Astrocyte of the spinal cord (primary cell): ENCODE results near the gene GPR78.
"Not testable (repeated sequence)": the region's sequence is repeated elsewhere in the genome, so short reads cannot be mapped to it uniquely, and the experiment has no call there.

ENCODE experiments used
- DNase-seq: peaks from one replicate; pipeline ENCODE4 v3.0.0; 2011; ENCODE audit warnings: low read depth, low spot score
- H3K4me3 ChIP-seq: 2 replicates; pipeline ENCODE4 v1.5.1; 2011; ENCODE audit warnings: low read depth, mild to moderate bottlenecking, low read length, moderate library complexity
- in situ Hi-C: cut with HindIII; loops from 2 replicates; pipeline ENCODE4 v1.10.0; 2017; ENCODE audit warnings: low sequenced_read_pairs
- TF ChIP-seq, protein P1 (sequence below): IDR thresholded peaks from 2 replicates; pipeline ENCODE4 v1.5.1; 2012; ENCODE audit warnings: low read depth, mild to moderate bottlenecking, low read length, inconsistent platforms

Gene GPR78

DNA sequence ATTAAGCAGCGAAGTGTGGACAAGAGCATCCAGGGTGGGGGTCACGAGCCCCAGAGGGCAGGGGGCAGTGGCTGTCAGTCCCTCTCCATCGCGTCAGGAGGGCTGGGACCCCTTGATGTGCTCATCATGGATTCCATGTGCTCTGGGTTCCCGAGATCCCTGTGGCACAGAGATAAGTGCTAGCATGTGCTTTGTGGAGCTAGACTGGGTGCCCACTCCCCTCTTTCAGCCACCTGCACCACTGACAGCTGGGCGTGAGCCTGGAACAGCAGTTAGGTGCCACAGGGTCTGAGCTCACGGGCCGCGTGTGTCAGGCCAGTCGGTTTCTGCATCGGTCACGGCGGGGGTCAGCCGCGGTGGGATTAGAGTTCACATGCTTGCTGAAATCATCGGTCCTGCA is 36.6 kb downstream of the GPR78 start:
- in situ Hi-C loops, result no loop called here
- DNase-seq, result no peak
- TF ChIP-seq, protein P1, sequence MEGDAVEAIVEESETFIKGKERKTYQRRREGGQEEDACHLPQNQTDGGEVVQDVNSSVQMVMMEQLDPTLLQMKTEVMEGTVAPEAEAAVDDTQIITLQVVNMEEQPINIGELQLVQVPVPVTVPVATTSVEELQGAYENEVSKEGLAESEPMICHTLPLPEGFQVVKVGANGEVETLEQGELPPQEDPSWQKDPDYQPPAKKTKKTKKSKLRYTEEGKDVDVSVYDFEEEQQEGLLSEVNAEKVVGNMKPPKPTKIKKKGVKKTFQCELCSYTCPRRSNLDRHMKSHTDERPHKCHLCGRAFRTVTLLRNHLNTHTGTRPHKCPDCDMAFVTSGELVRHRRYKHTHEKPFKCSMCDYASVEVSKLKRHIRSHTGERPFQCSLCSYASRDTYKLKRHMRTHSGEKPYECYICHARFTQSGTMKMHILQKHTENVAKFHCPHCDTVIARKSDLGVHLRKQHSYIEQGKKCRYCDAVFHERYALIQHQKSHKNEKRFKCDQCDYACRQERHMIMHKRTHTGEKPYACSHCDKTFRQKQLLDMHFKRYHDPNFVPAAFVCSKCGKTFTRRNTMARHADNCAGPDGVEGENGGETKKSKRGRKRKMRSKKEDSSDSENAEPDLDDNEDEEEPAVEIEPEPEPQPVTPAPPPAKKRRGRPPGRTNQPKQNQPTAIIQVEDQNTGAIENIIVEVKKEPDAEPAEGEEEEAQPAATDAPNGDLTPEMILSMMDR, result no peak
- H3K4me3 ChIP-seq, result no peak overlapping the region

DNA sequence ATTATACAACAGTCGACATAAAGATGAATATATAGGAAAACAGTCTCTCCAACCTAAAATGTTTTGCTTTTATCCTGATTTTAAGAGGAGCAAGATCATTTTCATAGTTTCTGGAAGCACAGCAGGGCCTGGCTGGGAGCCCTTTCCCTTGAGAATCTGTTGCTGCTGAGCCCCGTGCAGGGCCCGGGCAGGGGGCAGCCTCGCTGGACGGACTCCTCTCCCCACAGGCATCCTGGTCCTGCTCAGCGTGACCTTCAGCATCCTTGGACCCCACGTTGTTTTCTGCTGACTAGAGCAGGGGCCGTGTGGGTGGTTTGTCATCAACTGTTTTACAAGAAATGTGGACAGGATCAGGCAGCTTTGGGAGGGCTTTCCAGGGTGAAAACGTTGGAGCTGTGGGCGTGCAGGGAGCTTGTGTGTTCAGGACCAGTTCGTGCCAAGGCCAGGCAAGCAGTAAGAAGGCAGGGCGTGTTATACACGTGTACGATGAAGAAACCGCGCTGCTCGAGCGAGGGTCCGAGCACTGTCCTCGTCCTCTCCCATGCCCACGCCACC is 37.4 kb downstream of the GPR78 start:
- no peak for DNase-seq
- H3K4me3 ChIP-seq, result no peak overlapping the region
- in situ Hi-C loops, result no loop called here
- TF ChIP-seq, protein P1, result no peak

DNA sequence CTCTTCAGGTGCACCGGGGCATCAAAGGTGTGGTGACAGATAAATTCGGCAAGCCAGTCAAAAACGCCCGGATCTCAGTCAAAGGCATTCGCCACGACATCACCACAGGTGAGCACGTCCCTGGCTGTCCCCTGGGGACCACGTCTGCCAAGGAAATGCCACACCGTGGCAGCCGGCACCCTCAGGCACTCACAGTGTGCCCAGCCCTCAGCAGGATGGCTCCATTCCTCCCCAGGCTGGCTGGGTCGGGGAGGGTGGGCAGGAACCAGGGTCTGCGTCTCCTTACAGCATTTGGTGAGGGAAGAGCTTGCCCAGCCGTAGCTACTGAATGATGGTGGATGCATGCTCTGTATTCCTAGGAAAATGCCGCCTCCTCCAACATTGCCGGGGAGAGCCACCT is 38.2 kb downstream of the GPR78 start:
- TF ChIP-seq, protein P1, result no peak
- no peak overlapping the region for H3K4me3 ChIP-seq
- no peak for DNase-seq
- in situ Hi-C loops, result no loop called here

DNA sequence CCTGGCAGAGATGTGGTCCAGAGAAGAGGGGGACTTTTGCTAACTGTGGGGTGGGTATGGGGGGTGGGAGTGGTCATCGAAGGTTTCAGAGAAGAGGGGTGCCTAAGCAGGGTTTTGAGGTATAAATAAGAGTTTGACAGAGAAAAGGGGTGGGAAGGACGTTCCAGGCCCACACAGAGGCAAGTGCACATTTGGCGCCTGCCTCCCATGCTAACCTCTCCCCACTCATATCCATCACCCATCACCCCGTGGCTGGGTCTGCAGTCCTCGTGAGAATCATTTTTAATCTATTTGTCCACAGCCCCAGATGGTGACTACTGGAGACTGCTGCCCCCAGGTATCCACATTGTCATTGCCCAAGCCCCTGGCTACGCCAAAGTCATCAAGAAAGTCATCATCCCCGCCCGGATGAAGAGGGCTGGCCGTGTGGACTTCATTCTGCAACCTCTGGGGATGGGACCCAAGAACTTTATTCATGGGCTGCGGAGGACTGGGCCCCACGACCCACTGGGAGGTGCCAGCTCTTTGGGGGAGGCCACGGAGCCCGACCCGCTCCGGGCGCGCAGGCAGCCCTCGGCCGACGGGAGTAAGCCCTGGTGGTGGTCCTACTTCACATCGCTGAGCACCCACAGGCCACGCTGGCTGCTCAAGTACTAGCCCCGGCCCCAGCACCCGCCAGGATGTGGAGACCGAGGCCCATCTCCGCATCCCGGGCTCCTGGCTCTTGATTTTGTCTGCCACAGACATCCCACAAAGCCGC is 38.9 kb downstream of the GPR78 start:
- TF ChIP-seq, protein P1, result no peak
- in situ Hi-C loops, result no loop called here
- DNase-seq, result no peak
- H3K4me3 ChIP-seq, result no peak overlapping the region

DNA sequence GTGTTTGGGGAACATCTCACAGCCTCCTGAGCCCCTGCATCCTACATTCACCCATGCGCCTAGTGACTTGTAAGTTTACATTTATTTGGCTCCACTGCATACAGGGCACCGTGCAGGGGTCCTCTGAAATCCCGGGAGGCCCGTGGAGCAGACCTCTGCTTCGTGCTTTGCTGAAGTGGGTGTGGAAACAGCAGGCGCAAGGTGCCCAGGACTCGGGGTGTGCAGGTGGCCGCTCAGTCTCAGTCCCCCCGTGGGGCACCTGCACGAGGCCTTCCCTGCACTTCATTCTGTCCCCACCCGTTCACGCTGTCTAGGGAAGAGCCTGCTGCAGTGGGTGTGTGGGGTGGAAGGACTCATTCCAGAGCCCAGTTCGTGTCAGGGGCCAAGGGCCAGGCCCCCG is 40.9 kb downstream of the GPR78 start:
- H3K4me3 ChIP-seq, DNase-seq, in situ Hi-C loops: not testable (repeated sequence)

DNA sequence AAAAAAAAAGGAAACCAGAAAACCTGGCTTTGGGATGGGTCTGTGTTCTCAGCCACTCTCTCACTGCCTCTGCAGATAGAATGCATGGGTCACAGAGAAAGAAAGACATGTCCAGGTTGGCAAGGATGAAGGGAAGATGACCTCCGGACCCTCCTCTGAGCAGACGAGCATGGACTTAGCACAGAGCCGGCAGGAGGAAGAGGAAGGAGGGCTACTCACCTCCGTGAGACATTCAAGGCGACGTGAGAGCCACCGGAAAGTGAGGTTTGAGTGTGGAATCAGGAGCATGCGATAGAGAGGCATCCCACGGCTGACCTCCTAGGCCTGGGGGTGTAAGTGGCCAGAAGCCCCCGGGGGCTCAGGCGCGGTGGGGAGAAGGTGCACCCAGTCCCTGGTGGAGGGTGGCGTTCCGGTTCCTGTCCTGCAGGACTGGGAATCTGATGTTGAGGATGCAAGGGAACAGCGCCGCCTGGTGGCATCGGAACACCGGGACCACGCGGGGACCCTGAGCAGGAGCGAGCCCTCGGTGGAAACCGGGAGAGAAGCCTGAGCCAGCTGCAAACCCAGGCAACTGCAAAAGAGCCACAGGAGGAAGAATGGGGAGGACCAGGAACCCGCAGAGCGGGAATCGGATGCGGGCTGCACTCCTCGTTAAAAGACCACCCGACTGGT is 44.5 kb downstream of the GPR78 start:
- in situ Hi-C loops, DNase-seq, H3K4me3 ChIP-seq: not testable (repeated sequence)

DNA sequence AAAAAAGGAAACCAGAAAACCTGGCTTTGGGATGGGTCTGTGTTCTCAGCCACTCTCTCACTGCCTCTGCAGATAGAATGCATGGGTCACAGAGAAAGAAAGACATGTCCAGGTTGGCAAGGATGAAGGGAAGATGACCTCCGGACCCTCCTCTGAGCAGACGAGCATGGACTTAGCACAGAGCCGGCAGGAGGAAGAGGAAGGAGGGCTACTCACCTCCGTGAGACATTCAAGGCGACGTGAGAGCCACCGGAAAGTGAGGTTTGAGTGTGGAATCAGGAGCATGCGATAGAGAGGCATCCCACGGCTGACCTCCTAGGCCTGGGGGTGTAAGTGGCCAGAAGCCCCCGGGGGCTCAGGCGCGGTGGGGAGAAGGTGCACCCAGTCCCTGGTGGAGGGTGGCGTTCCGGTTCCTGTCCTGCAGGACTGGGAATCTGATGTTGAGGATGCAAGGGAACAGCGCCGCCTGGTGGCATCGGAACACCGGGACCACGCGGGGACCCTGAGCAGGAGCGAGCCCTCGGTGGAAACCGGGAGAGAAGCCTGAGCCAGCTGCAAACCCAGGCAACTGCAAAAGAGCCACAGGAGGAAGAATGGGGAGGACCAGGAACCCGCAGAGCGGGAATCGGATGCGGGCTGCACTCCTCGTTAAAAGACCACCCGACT is 50.2 kb downstream of the GPR78 start:
- H3K4me3 ChIP-seq, in situ Hi-C loops, DNase-seq: not testable (repeated sequence)

DNA sequence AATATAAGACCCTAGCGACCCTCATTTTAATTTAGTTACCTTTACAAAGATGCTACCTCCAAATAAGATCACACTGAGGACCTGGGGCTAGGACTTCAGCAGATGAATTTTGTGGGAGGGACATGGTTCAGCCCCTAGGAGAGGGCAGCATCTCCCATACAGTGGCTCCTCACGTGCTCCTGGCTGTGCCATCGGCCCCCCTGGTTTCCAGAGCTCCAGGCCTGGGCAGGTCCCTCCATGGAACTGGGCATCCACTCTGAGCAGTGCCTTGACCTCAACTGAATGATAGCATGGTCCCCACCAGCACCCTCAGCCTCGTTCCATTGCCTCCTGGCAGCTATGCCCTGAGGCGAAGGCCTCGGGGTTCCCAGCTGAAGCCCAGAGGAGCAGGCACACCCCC is 51.7 kb downstream of the GPR78 start:
- H3K4me3 ChIP-seq, DNase-seq, in situ Hi-C loops: not testable (repeated sequence)

DNA sequence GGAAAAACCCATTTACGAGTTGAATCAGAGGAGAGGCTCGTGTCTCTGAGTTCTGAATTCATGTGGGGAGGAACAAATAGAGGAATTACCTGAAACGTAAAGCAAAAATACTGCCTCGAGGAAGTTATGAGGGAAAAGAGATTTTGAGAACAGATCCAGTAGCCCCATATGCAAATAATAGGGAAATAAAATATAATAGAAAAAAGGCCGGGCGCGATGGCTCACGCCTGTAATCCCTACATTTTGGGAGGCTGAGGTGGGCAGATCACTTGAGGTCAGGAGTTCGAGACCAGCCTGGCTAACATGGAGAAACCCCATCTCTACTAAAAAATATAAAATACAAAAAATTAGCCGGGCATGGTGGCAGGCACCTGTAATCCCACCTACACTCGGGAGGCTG is 54.6 kb downstream of the GPR78 start:
- in situ Hi-C loops, H3K4me3 ChIP-seq, DNase-seq: not testable (repeated sequence)

DNA sequence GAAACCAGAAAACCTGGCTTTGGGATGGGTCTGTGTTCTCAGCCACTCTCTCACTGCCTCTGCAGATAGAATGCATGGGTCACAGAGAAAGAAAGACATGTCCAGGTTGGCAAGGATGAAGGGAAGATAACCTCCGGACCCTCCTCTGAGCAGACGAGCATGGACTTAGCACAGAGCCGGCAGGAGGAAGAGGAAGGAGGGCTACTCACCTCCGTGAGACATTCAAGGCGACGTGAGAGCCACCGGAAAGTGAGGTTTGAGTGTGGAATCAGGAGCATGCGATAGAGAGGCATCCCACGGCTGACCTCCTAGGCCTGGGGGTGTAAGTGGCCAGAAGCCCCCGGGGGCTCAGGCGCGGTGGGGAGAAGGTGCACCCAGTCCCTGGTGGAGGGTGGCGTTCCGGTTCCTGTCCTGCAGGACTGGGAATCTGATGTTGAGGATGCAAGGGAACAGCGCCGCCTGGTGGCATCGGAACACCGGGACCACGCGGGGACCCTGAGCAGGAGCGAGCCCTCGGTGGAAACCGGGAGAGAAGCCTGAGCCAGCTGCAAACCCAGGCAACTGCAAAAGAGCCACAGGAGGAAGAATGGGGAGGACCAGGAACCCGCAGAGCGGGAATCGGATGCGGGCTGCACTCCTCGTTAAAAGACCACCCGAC is 55.8 kb downstream of the GPR78 start:
- DNase-seq, in situ Hi-C loops, H3K4me3 ChIP-seq: not testable (repeated sequence)
